ENCODE data around the gene ALPK3.
A peak's percentile ranks its signal among the peaks of the same experiment; 100 is the strongest.

ALPK3 gene

GRCh38 chr15:84898761-84899160 lies 81.6 kb downstream of the ALPK3 start:
- ATAC-seq, result no peak

GRCh38 chr15:84899750-84900149 lies 82.6 kb downstream of the ALPK3 start:
- no peak for ATAC-seq

GRCh38 chr15:84901540-84901939 lies 84.4 kb downstream of the ALPK3 start:
- no peak for ATAC-seq

GRCh38 chr15:84903751-84904150 lies 86.6 kb downstream of the ALPK3 start:
- ATAC-seq, result no peak

GRCh38 chr15:84904419-84904818 lies 87.3 kb downstream of the ALPK3 start:
- ATAC-seq, result no peak

- no peak for ATAC-seq
These were observed 88.1 kb downstream of the ALPK3 start for GRCh38 chr15:84905016-84905916.

GRCh38 chr15:84907731-84908130 lies 90.6 kb downstream of the ALPK3 start:
- ATAC-seq, result no peak

GRCh38 chr15:84908564-84908963 lies 91.4 kb downstream of the ALPK3 start:
- no peak for ATAC-seq

GRCh38 chr15:84909029-84909428 lies 91.9 kb downstream of the ALPK3 start:
- ATAC-seq, result no peak

GRCh38 chr15:84909782-84910181 lies 92.6 kb downstream of the ALPK3 start:
- no peak for ATAC-seq

- no peak for ATAC-seq
These were observed 93.9 kb downstream of the ALPK3 start for GRCh38 chr15:84910928-84911623.

GRCh38 chr15:84911879-84912660 lies 94.9 kb downstream of the ALPK3 start:
- no peak for ATAC-seq

- no peak for ATAC-seq
These were observed 96.2 kb downstream of the ALPK3 start for GRCh38 chr15:84913360-84913723.

- no peak for ATAC-seq
These were observed 97.2 kb downstream of the ALPK3 start for GRCh38 chr15:84914351-84914750.

GRCh38 chr15:84914909-84915605 lies 97.9 kb downstream of the ALPK3 start:
- ATAC-seq, result peak; percentile 75 to 78

GRCh38 chr15:84915606-84915958 lies 98.4 kb downstream of the ALPK3 start:
- ATAC-seq, result no peak

- no peak for ATAC-seq
These were observed 100.3 kb downstream of the ALPK3 start for GRCh38 chr15:84917452-84917851.

GRCh38 chr15:84919106-84919667 lies 102.0 kb downstream of the ALPK3 start:
- no peak for ATAC-seq

GRCh38 chr15:84921121-84921520 lies 104.0 kb downstream of the ALPK3 start:
- ATAC-seq, result no peak

GRCh38 chr15:84922530-84922929 lies 105.4 kb downstream of the ALPK3 start:
- ATAC-seq, result no peak

Measured in activated CD4-positive, CD25-positive, alpha-beta regulatory T cell treated with anti-CD3 and anti-CD28 coated beads, Interleukin-2, amount 50 U/mL, for 24 hours (primary cell).